HG03045 (cell line): ENCODE measurements around the gene GLS.
"Not testable (repeated sequence)": the region's sequence is repeated elsewhere in the genome, so short reads cannot be mapped to it uniquely, and the experiment has no call there.

Experiments
- ATAC-seq: cut with Tn5 transposase; IDR thresholded peaks from one replicate; pipeline ENCODE4 v1.9.1; 2021; ENCODE audit warnings: mild to moderate bottlenecking, moderate library complexity; ENCODE audit not compliant: unreplicated experiment

GLS gene

GRCh38 chr2:190927301-190927700, 46.7 kb downstream of the GLS start:
- no peak for ATAC-seq

GRCh38 chr2:190929919-190930318, 49.3 kb downstream of the GLS start:
- ATAC-seq, result no peak

GRCh38 chr2:190930411-190930810, 49.8 kb downstream of the GLS start:
- ATAC-seq, result no peak

- no peak for ATAC-seq
Observed at GRCh38 chr2:190932514-190932913, 51.9 kb downstream of the GLS start.

GRCh38 chr2:190933361-190933760, 52.7 kb downstream of the GLS start:
- ATAC-seq, result no peak

- no peak for ATAC-seq
Observed at GRCh38 chr2:190935054-190935453, 54.4 kb downstream of the GLS start.

- ATAC-seq, result no peak
Observed at GRCh38 chr2:190938771-190939335, 58.2 kb downstream of the GLS start.

GRCh38 chr2:190940454-190940853, 59.8 kb downstream of the GLS start:
- no peak for ATAC-seq

GRCh38 chr2:190941571-190941970, 61.0 kb downstream of the GLS start:
- ATAC-seq, result no peak

- no peak for ATAC-seq
Observed at GRCh38 chr2:190942697-190943096, 62.1 kb downstream of the GLS start.

- no peak for ATAC-seq
Observed at GRCh38 chr2:190943706-190944105, 63.1 kb downstream of the GLS start.

- ATAC-seq, result no peak
Observed at GRCh38 chr2:190947141-190947540, 66.5 kb downstream of the GLS start.

- ATAC-seq, result peak; percentile 50
Observed at GRCh38 chr2:190947711-190948251, 67.2 kb downstream of the GLS start.

GRCh38 chr2:190948671-190949070, 68.0 kb downstream of the GLS start:
- ATAC-seq, result no peak

- ATAC-seq, result no peak
Observed at GRCh38 chr2:190950566-190950991, 70.0 kb downstream of the GLS start.

GRCh38 chr2:190953257-190953656, 72.6 kb downstream of the GLS start:
- ATAC-seq, result no peak

- ATAC-seq, result no peak
Observed at GRCh38 chr2:190959911-190960788, 79.5 kb downstream of the GLS start.

GRCh38 chr2:190961117-190961516, 80.5 kb downstream of the GLS start:
- ATAC-seq, result not testable (repeated sequence)

- no peak for ATAC-seq
Observed at GRCh38 chr2:190961918-190962487, 81.4 kb downstream of the GLS start.

- no peak for ATAC-seq
Observed at GRCh38 chr2:190963088-190963487, 82.5 kb downstream of the GLS start.

- ATAC-seq, result no peak
Observed at GRCh38 chr2:190964170-190964795, 83.7 kb downstream of the GLS start.
